CD4-positive, alpha-beta T cell (primary cell): ENCODE results near the gene VIT. TPM values are rescaled to one million over a fixed set of nuclear protein-coding genes. Genes with fewer than 3 reads are reported as not detected.

ENCODE experiments used
- ATAC-seq: fragments of 200-7000 bp; cut with Tn5 transposase; one replicate; pipeline ENCODE4 v1.10.0; 2022; ENCODE audit warnings: mild to moderate bottlenecking; ENCODE audit not compliant: poor library complexity
- CTCF ChIA-PET: fragments of 350-600 bp; sonication (Branson Sonifier 250); formaldehyde crosslinking; loops from one replicate; lab custom pipeline; 2021; ENCODE audit warnings: antibody characterized with exemption, inconsistent platforms; lab: Charles Lee
- POLR2A ChIA-PET: fragments of 350-600 bp; sonication (Branson Sonifier 250); formaldehyde crosslinking; loops from one replicate; lab custom pipeline; 2021; ENCODE audit warnings: antibody characterized with exemption, inconsistent platforms; lab: Charles Lee
- DNase-seq, 14 experiments: peaks; one replicate each; pipeline ENCODE4 v3.0.0-alpha.2; 2013 to 2020; ENCODE audit warnings: mixed read lengths in 2 of 14
- H3K27ac ChIP-seq, 2 donors: one replicate each; pipeline versions ENCODE4 v1.5.1 to v1.7.0; 2013; ENCODE audit warnings: low read length in 2 of 2, low read depth in 1 of 2, mild to moderate bottlenecking in 1 of 2
- H3K27me3 ChIP-seq, 2 experiments: 1 replicate in 1 of 2; 2 replicates in 1 of 2; pipeline versions ENCODE4 v1.6.1 to v1.7.0; 2013; ENCODE audit warnings: low read length in 2 of 2, control low read depth in 1 of 2, mild to moderate bottlenecking in 1 of 2, moderate library complexity in 1 of 2; ENCODE audit not compliant: insufficient read depth in 2 of 2, control insufficient read depth in 1 of 2
- H3K36me3 ChIP-seq: one replicate; pipeline ENCODE4 v1.6.1; 2013; ENCODE audit warnings: low read length, control low read depth; ENCODE audit not compliant: insufficient read depth
- H3K4me1 ChIP-seq: one replicate; pipeline ENCODE4 v1.6.1; 2013; ENCODE audit warnings: low read length, control low read depth; ENCODE audit not compliant: insufficient read depth
- H3K4me3 ChIP-seq: one replicate; pipeline ENCODE4 v1.5.1; 2013; ENCODE audit warnings: mild to moderate bottlenecking, low read length, moderate library complexity
- H3K9me3 ChIP-seq, 2 experiments: 1 replicate in 1 of 2; 2 replicates in 1 of 2; pipeline versions ENCODE4 v1.6.1 to v1.7.0; 2013; ENCODE audit warnings: low read length in 2 of 2, mild to moderate bottlenecking in 2 of 2, control low read depth in 1 of 2, moderate library complexity in 1 of 2; ENCODE audit not compliant: control insufficient read depth in 1 of 2, insufficient read depth in 1 of 2
- H3K27ac Mint-ChIP-seq: one replicate; pipeline ENCODE4 v1.8.0; 2020; ENCODE audit warnings: mixed read lengths
- H3K27me3 Mint-ChIP-seq: one replicate; pipeline ENCODE4 v1.8.0; 2021; ENCODE audit warnings: mixed read lengths
- H3K36me3 Mint-ChIP-seq: one replicate; pipeline ENCODE4 v1.8.0; 2021; ENCODE audit warnings: low read depth, mixed read lengths
- H3K4me1 Mint-ChIP-seq: one replicate; pipeline ENCODE4 v1.8.0; 2021; ENCODE audit warnings: low read depth, mixed read lengths
- H3K4me3 Mint-ChIP-seq: one replicate; pipeline ENCODE4 v1.8.0; 2020; ENCODE audit warnings: mild to moderate bottlenecking, mixed read lengths
- H3K9me3 Mint-ChIP-seq: one replicate; pipeline ENCODE4 v1.8.0; 2020; ENCODE audit warnings: mixed read lengths
- CTCF ChIP-seq: fragments of 200-600 bp; IDR thresholded peaks from one replicate; pipeline ENCODE4 v1.8.0; 2022; ENCODE audit warnings: antibody characterized with exemption, mild to moderate bottlenecking
- intact Hi-C, 2 experiments: fragments of 100-400 bp; cut with DNase I in 1 of 2; cut with micrococcal nuclease in 1 of 2; formaldehyde crosslinking; loops; one replicate each; pipeline versions ENCODE4 v1.15.1 to v1.9.0; 2023 to 2025; cut with DNase I, micrococcal nuclease
- total RNA-seq, 174 experiments: library from RNA in 2 of 174; stranded (reverse) in 2 of 174; gene quantifications; one replicate each; pipeline ENCODE4 v1.2.3 and lab custom pipeline; 2021 to 2026

VIT gene
- total RNA-seq, 2 experiments from 2014 or later, result not detected

GRCh38 chr2:36800381-36800780 lies 103.9 kb downstream of the VIT start:
- H3K4me1 Mint-ChIP-seq, result peaks cover 7% of the 10 kb centered on the region
- ATAC-seq, result peak; percentile 60
- Histone ChIP-seq H3K27me3 (peaks cover 0 to 3% of the 10 kb centered on the region in 2 experiments), H3K4me1 (peaks cover 6% of the 10 kb centered on the region), H3K36me3 (no peaks in the 10 kb centered on the region), H3K9me3 (no peaks in the 10 kb centered on the region), H3K27ac (no peak overlapping the region), H3K4me3 (no peak overlapping the region)
- ChIA-PET POLR2A (no interaction called here), CTCF (no interaction called here)
- H3K36me3 Mint-ChIP-seq, result no peaks in the 10 kb centered on the region
- intact Hi-C loops, result no loop called here
- no peak overlapping the region for H3K4me3 Mint-ChIP-seq
- H3K27ac Mint-ChIP-seq, result no peak overlapping the region
- H3K27me3 Mint-ChIP-seq, result peaks cover 19% of the 10 kb centered on the region
- no peaks in the 10 kb centered on the region for H3K9me3 Mint-ChIP-seq
- TF ChIP-seq CTCF, result no peak
- DNase-seq, result peak in 4 of 14 experiments; percentile 11 to 74 (median 45)

- H3K27me3 Mint-ChIP-seq, result peaks cover 19% of the 10 kb centered on the region
- Histone ChIP-seq H3K4me1 (peaks cover 6% of the 10 kb centered on the region), H3K27ac (no peak overlapping the region), H3K27me3 (peaks cover 0 to 3% of the 10 kb centered on the region in 2 experiments), H3K36me3 (no peaks in the 10 kb centered on the region), H3K4me3 (no peak overlapping the region), H3K9me3 (no peaks in the 10 kb centered on the region)
- intact Hi-C loops, result no loop called here
- no peak overlapping the region for H3K4me3 Mint-ChIP-seq
- H3K9me3 Mint-ChIP-seq, result no peaks in the 10 kb centered on the region
- POLR2A ChIA-PET, result no interaction called here
- ATAC-seq (no peak), DNase-seq (no peak)
- H3K27ac Mint-ChIP-seq, result no peak overlapping the region
- H3K4me1 Mint-ChIP-seq, result peaks cover 7% of the 10 kb centered on the region
- H3K36me3 Mint-ChIP-seq, result no peaks in the 10 kb centered on the region
- CTCF ChIA-PET, result no interaction called here
- no peak for TF ChIP-seq CTCF
These were observed 104.6 kb downstream of the VIT start for GRCh38 chr2:36801088-36801487.

- intact Hi-C loops, result no loop called here
- POLR2A ChIA-PET, result no interaction called here
- no peak overlapping the region for H3K4me3 Mint-ChIP-seq
These were observed 106.4 kb downstream of the VIT start for GRCh38 chr2:36802952-36803351.

More at GRCh38 chr2:36802952-36803351, 106.4 kb downstream of the VIT start:
- Mint-ChIP-seq H3K27me3 (peaks cover 9% of the 10 kb centered on the region), H3K4me1 (peaks cover 7% of the 10 kb centered on the region), H3K27ac (no peak overlapping the region), H3K36me3 (no peaks in the 10 kb centered on the region), H3K9me3 (no peaks in the 10 kb centered on the region)
- Histone ChIP-seq H3K4me3 (no peak overlapping the region), H3K4me1 (peaks cover 6% of the 10 kb centered on the region), H3K9me3 (no peaks in the 10 kb centered on the region), H3K27me3 (peaks cover 0 to 3% of the 10 kb centered on the region in 2 experiments), H3K36me3 (no peaks in the 10 kb centered on the region), H3K27ac (no peak overlapping the region)
- CTCF ChIA-PET, result interaction anchor here (1.8 kb wide), 1 partner anchor 18 kb away, joined by 3 read pairs; no protein-coding TSS in a partner anchor
- DNase-seq (no peak), ATAC-seq (no peak)
- TF ChIP-seq CTCF, result no peak
